H9 (cell line): ENCODE data around the gene MBNL1. TPM values are rescaled to one million over a fixed set of nuclear protein-coding genes. Genes with fewer than 3 reads are reported as not detected.

Source experiments
- DNase-seq: peaks from one replicate; pipeline ENCODE4 v3.0.0-alpha.2; 2017
- H2AFZ ChIP-seq: one replicate; pipeline ENCODE4 v1.6.1; 2013; ENCODE audit warnings: mild to moderate bottlenecking, low read length, control low read depth, moderate library complexity
- H2AK5ac ChIP-seq: 2 replicates; pipeline ENCODE4 v1.6.1; 2013; ENCODE audit warnings: low read length, control low read depth, mixed read lengths; ENCODE audit not compliant: insufficient read length
- H2BK120ac ChIP-seq: one replicate; pipeline ENCODE4 v1.6.1; 2013; ENCODE audit warnings: low read depth, mild to moderate bottlenecking, low read length, control low read depth, inconsistent platforms; ENCODE audit not compliant: poor library complexity, severe bottlenecking
- H2BK12ac ChIP-seq: 2 replicates; pipeline ENCODE4 v1.6.1; 2013; ENCODE audit warnings: low read length, control low read depth, mixed read lengths, low read depth; ENCODE audit not compliant: insufficient read length
- H2BK15ac ChIP-seq: 2 replicates; pipeline ENCODE4 v1.6.1; 2013; ENCODE audit warnings: low read depth, low read length, control low read depth
- H2BK20ac ChIP-seq: one replicate; pipeline ENCODE4 v1.6.1; 2013; ENCODE audit warnings: low read depth, mild to moderate bottlenecking, low read length, control low read depth, inconsistent platforms; ENCODE audit not compliant: poor library complexity, severe bottlenecking
- H2BK5ac ChIP-seq: 2 replicates; pipeline ENCODE4 v1.6.1; 2013; ENCODE audit warnings: low read length, control low read depth, mixed read lengths; ENCODE audit not compliant: insufficient read length
- H3K14ac ChIP-seq: 2 replicates; pipeline ENCODE4 v1.6.1; 2013; ENCODE audit warnings: low read length, control low read depth; ENCODE audit not compliant: insufficient read depth
- H3K18ac ChIP-seq: 2 replicates; pipeline ENCODE4 v1.6.1; 2013; ENCODE audit warnings: low read depth, mild to moderate bottlenecking, mixed read lengths, low read length, control low read depth; ENCODE audit not compliant: insufficient read length
- H3K23ac ChIP-seq: 2 replicates; pipeline ENCODE4 v1.6.1; 2013; ENCODE audit warnings: low read length, control low read depth, mixed read lengths, low read depth; ENCODE audit not compliant: insufficient read length
- H3K23me2 ChIP-seq: 2 replicates; pipeline ENCODE4 v1.6.1; 2013; ENCODE audit warnings: low read depth, mild to moderate bottlenecking, mixed read lengths, low read length, control low read depth; ENCODE audit not compliant: insufficient read length, poor library complexity, severe bottlenecking
- H3K27ac ChIP-seq: 2 replicates; pipeline ENCODE4 v1.5.1; 2013; ENCODE audit warnings: low read length, control low read depth, mixed read lengths, low read depth; ENCODE audit not compliant: insufficient read length
- H3K27me3 ChIP-seq: 2 replicates; pipeline ENCODE4 v1.6.1; 2013; ENCODE audit warnings: low read length, control low read depth, inconsistent platforms; ENCODE audit not compliant: insufficient read depth
- H3K4ac ChIP-seq: 2 replicates; pipeline ENCODE4 v1.6.1; 2013; ENCODE audit warnings: low read depth, mild to moderate bottlenecking, control low read depth, inconsistent platforms, low read length, moderate library complexity
- H3K4me1 ChIP-seq: 2 replicates; pipeline ENCODE4 v1.6.1; 2013; ENCODE audit warnings: low read length, control low read depth, inconsistent platforms; ENCODE audit not compliant: insufficient read depth
- H3K4me2 ChIP-seq: 2 replicates; pipeline ENCODE4 v1.6.1; 2013; ENCODE audit warnings: low read length, control low read depth, mixed read lengths; ENCODE audit not compliant: insufficient read length, insufficient read depth
- H3K56ac ChIP-seq: 2 replicates; pipeline ENCODE4 v1.6.1; 2013; ENCODE audit warnings: low read depth, mild to moderate bottlenecking, mixed read lengths, low read length, control low read depth; ENCODE audit not compliant: insufficient read length
- H3K79me1 ChIP-seq: 2 replicates; pipeline ENCODE4 v1.6.1; 2013; ENCODE audit warnings: low read depth, mild to moderate bottlenecking, moderate library complexity, low read length, control low read depth, inconsistent platforms; ENCODE audit not compliant: insufficient read depth, poor library complexity, severe bottlenecking
- H3K79me2 ChIP-seq: 2 replicates; pipeline ENCODE4 v1.6.1; 2013; ENCODE audit warnings: low read length, control low read depth, inconsistent platforms; ENCODE audit not compliant: insufficient read depth
- H3K9ac ChIP-seq: 2 replicates; pipeline ENCODE4 v1.6.1; 2013; ENCODE audit warnings: low read length, control low read depth, mixed read lengths; ENCODE audit not compliant: insufficient read length; ENCODE audit errors: extremely low read depth
- H3K9me3 ChIP-seq: one replicate; pipeline ENCODE4 v1.6.1; 2013; ENCODE audit warnings: low read depth, low read length, inconsistent platforms; ENCODE audit not compliant: control insufficient read depth
- H3T11ph ChIP-seq: one replicate; pipeline ENCODE4 v1.6.1; 2013; ENCODE audit warnings: mild to moderate bottlenecking, low read length, control low read depth, inconsistent platforms
- H4K20me1 ChIP-seq: one replicate; pipeline ENCODE4 v1.6.1; 2013; ENCODE audit not compliant: control insufficient read depth, insufficient read length, insufficient read depth
- H4K5ac ChIP-seq: 2 replicates; pipeline ENCODE4 v1.6.1; 2013; ENCODE audit warnings: low read depth, mild to moderate bottlenecking, mixed read lengths, low read length, control low read depth; ENCODE audit not compliant: insufficient read length
- H4K8ac ChIP-seq: replicated peaks from 2 replicates; pipeline ENCODE4 v1.6.1; 2013; ENCODE audit warnings: low read length, control low read depth, mixed read lengths, low read depth; ENCODE audit not compliant: insufficient read length
- H4K91ac ChIP-seq: 2 replicates; pipeline ENCODE4 v1.6.1; 2013; ENCODE audit warnings: low read depth, mild to moderate bottlenecking, moderate library complexity, mixed read lengths, low read length, control low read depth; ENCODE audit not compliant: insufficient read length
- H3K27ac Mint-ChIP-seq, 3 experiments: 2 replicates in 2 of 3; 3 replicates in 1 of 3; pipeline ENCODE4 v1.8.0; 2020 to 2021; ENCODE audit warnings: mixed read lengths in 3 of 3, mild to moderate bottlenecking in 1 of 3, moderate library complexity in 1 of 3
- H3K27me3 Mint-ChIP-seq: 2 replicates; pipeline ENCODE4 v1.8.0; 2021; ENCODE audit warnings: low read depth, mild to moderate bottlenecking, moderate library complexity, mixed read lengths
- H3K36me3 Mint-ChIP-seq, 3 experiments: 2 replicates in 2 of 3; 3 replicates in 1 of 3; pipeline ENCODE4 v1.8.0; 2020 to 2021; ENCODE audit warnings: low read depth in 3 of 3, mixed read lengths in 3 of 3; ENCODE audit not compliant: insufficient read depth in 1 of 3
- H3K4me1 Mint-ChIP-seq, 2 experiments: 2 replicates each; pipeline ENCODE4 v1.8.0; 2020; ENCODE audit warnings: mixed read lengths in 2 of 2
- H3K4me3 Mint-ChIP-seq, 2 experiments: 2 replicates in 1 of 2; 3 replicates in 1 of 2; pipeline ENCODE4 v1.8.0; 2020 to 2021; ENCODE audit warnings: mild to moderate bottlenecking in 2 of 2, mixed read lengths in 2 of 2, moderate library complexity in 1 of 2
- H3K9me3 Mint-ChIP-seq, 2 experiments: 2 replicates in 1 of 2; 3 replicates in 1 of 2; pipeline ENCODE4 v1.8.0; 2020; ENCODE audit warnings: mild to moderate bottlenecking in 2 of 2, mixed read lengths in 2 of 2, moderate library complexity in 1 of 2
- CTCF ChIP-seq: fragments of 200-600 bp; sonication (generic); conservative IDR thresholded peaks from 3 replicates; pipeline ENCODE4 v1.8.0; 2021; ENCODE audit warnings: antibody characterized with exemption, mild to moderate bottlenecking
- WGBS: extraction: QIAGEN DNeasy Blood & Tissue Kit; methylation state at CpG from one replicate; pipeline ENCODE4 v1.1.7; 2013; ENCODE audit warnings: missing lambda C conversion rate, low lambda C conversion rate, mixed read lengths; ENCODE audit not compliant: insufficient read length; ENCODE audit errors: extremely low coverage; 5-methylcytosine and 5-hydroxymethylcytosine counted together
- total RNA-seq: library from RNA; stranded (reverse); gene quantifications from 2 replicates; pipeline ENCODE4 v1.2.1, GENCODE V29; 2021

MBNL1 gene
- total RNA-seq, 1 experiment from 2014 or later, result 14.9 TPM

GRCh38 chr3:152338159-152338720 lies 69.5 kb downstream of the MBNL1 start:
- no peaks in the 10 kb centered on the region for H3K79me2 ChIP-seq
- no peak overlapping the region for H4K91ac ChIP-seq
- H4K5ac ChIP-seq, result no peak overlapping the region
- no peak for TF ChIP-seq CTCF
- no peak for DNase-seq
- Mint-ChIP-seq H3K36me3 (no peaks in the 10 kb centered on the region), H3K27me3 (no peaks in the 10 kb centered on the region), H3K27ac (peak overlapping the region in 1 of 3 experiments; percentile 59; a peak in 2 of 7 replicates), H3K4me1 (peaks cover 6 to 11% of the 10 kb centered on the region in 2 experiments), H3K4me3 (no peak overlapping the region), H3K9me3 (no peaks in the 10 kb centered on the region)
- H2BK20ac ChIP-seq, result no peak overlapping the region
- H3K27ac ChIP-seq, result no peak overlapping the region
- no peak overlapping the region for H2BK120ac ChIP-seq
- no peak overlapping the region for H2BK5ac ChIP-seq
- WGBS, result no CpG with 5 or more reads among the region's 5 CpGs
- H4K8ac ChIP-seq, result no peak overlapping the region
- no peak overlapping the region for H2AFZ ChIP-seq
- H3K27me3 ChIP-seq, result no peaks in the 10 kb centered on the region
- no peaks in the 10 kb centered on the region for H3K4me1 ChIP-seq
- no peak overlapping the region for H3K18ac ChIP-seq
- no peak overlapping the region for H3K9ac ChIP-seq
- no peak overlapping the region for H3K23ac ChIP-seq
- no peak overlapping the region for H3K4me2 ChIP-seq
- no peak overlapping the region for H3T11ph ChIP-seq
- no peaks in the 10 kb centered on the region for H3K79me1 ChIP-seq
- no peak overlapping the region for H3K4ac ChIP-seq
- H3K56ac ChIP-seq, result no peak overlapping the region
- H3K14ac ChIP-seq, result no peak overlapping the region
- no peak overlapping the region for H2BK12ac ChIP-seq
- no peak overlapping the region for H2BK15ac ChIP-seq
- H3K9me3 ChIP-seq, result no peaks in the 10 kb centered on the region
- no peak overlapping the region for H2AK5ac ChIP-seq
- H4K20me1 ChIP-seq, result no peaks in the 10 kb centered on the region
- H3K23me2 ChIP-seq, result no peaks in the 10 kb centered on the region
